Limb (tissue), 2 donors: Measurements from ENCODE around the gene IPP.
"Not testable (repeated sequence)": the region's sequence is repeated elsewhere in the genome, so short reads cannot be mapped to it uniquely, and the experiment has no call there.

Experiments
- DNase-seq, 2 donors: peaks; one replicate each; pipeline ENCODE4 v3.0.0-alpha.2; 2016; ENCODE audit errors: extremely low spot score in 2 of 2

Gene IPP

DNA sequence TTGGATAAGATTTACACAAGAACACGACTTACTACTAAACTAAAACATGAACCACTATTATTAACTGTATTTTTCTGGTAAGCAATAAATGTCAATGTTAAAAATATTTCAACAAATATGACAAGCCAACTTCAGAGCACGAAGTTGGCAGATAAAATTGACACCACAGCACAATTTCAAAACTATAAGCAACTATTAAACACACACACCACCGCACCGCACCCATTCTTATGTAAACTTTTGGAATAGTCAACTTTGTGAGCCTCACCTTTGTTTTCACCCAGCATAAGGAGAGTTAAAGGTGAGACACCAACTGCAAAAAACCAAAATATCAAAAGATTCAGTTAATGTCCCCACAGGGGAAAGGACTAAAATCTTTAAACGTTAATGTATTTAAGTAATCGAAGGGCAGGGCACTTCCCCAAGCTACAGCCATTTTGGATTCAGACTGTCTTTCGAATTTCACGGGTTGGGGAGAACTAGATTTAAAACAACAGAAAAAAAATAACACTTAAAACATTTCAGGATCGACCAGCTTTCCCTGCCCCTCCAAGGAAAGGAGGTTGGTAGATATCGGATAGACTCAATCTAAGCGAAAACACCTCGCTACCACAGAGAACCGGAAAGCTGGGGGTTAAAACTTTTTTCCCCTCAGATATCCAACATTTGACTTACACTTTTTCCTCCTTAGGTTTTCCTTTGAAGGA is 65.0 kb downstream of the IPP start:
- DNase-seq = peak in 1 of 2 donors; percentile 20

DNA sequence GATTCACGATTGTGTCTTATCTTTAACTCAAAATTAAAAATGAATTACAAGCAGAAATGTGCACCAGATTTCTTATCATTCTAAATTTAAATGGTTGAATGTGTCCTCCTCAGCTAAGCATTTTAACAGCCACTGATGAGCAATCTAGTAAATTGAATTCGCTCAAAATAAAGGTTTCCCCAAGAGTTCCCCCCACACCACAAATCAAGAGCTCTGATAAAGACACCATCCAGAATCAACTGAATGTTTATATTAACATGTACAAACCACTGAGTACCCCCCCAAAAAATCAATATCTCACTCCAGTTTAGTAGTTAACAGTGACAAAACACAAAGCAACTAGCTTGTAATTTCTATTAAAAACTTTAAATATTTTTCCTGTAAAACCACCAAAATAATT is 66.1 kb downstream of the IPP start:
- no peak for DNase-seq

GRCh38 chr1:45682942-45683341 is 67.5 kb downstream of the IPP start:
- DNase-seq = no peak

GRCh38 chr1:45679123-45679522 is 71.3 kb downstream of the IPP start:
- DNase-seq = no peak

GRCh38 chr1:45678489-45678888 is 72.0 kb downstream of the IPP start:
- DNase-seq = no peak

- no peak for DNase-seq
These were observed 72.7 kb downstream of the IPP start for GRCh38 chr1:45677751-45678245.

DNA sequence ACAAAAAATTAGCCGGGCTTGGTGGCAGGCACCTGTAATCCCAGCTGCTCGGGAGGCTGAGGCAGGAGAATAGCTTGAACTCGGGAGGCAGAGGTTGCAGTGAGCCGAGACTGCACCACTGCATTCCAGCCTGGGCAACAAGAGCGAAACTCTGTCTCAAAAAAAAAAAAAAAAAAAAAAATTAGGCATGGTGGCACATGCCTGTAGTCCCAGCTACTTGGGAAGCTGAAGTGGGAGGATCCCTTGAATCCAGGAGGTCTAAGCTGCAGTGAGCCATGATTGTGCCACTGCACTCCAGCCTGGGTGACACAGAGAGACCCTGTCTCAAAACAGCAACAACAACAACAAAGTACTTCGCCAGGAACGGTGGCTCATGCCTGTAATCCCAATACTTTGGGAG is 73.9 kb downstream of the IPP start:
- not testable (repeated sequence) for DNase-seq

DNA sequence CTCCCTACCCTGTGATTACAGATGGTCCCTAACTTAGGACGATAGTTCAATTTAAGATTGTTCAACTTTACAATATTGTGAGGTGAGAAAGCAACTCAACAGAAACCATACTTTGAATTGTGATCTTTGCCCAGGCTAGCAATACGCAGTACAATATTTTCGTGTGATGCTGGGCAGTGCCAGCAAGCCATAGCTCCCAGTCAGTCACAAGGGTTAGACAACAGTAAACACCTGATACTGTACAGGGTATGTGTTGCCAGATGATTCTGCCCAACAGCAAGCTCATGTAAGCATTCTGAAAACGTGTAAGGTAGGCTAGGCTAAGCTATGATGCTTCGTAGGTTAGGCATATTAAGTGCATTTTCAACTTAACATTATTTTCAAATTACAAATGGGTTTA is 76.0 kb downstream of the IPP start:
- no peak for DNase-seq

DNA sequence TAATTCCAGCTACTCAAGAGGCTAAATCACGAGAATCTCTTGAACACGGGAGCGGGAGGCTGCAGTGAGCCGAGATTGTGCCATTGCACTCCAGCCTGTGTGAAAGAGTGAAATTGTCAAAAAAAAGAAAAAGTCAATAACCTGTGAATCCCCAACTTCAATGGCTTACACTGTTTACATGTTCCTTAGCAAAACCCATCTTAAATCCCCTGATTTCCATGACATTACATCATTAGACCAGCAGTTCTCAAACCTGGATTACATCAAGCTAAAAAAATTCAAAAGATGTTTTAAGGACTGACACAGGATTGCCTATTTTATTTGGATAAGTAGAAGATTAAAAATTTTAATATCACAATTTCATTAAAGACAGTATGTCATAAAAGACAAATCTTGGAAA is 76.5 kb downstream of the IPP start:
- no peak for DNase-seq

DNA sequence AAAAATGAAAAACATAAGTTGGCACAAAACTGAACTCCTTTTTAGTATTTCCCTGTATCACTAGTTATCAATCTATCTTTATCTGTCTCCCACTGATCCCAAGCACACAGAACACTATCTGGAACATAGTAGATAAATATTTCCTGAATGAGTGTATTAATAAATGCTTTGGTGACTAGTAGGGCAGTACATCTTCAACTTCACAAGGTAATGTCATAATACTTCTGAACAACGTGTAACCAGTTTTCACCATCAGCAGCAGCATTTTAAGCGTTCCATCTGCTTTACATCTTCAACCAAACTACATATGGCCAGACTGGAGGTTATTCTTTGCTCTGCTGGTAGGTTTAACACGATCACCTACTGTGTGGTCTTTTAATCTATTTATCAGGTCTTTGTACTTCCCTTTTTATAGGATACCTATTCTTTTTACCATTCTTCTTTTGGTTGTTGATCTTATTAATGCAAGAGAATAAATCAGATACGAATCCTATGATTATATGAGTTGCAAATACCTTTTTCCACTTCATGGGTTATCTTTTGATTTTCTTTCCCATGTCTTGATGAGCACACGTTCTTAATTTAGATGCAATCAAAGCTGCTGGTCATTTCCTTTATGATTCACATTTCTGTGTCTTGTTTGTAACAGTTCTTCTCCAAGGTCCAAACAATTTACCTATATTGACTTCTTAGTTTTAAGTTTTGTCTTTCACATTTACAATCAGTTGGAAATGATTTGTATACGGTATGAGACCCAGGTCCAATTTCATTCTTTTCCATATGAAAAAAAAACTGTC is 80.4 kb downstream of the IPP start:
- no peak for DNase-seq

DNA sequence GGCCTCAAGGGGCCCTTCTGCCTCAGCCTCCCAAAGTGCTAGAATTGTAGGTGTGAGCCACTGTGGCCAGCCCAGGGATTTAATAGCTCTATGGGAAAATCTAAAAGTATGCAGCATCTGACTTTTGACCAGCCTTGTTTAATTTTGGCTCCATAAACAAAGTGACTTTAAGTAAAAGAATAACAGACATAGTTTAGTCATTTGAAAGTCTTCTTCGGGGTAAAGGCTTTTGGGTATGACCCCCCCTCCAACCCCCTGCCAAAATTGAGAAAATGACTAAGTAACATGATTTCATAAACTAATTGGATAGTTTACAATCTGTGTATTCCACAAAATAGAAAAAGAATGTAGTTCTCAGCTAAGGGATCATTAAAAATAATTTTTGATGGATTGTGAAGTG is 81.1 kb downstream of the IPP start:
- DNase-seq = no peak

- DNase-seq = no peak
These were observed 81.9 kb downstream of the IPP start for GRCh38 chr1:45668526-45668925.

DNA sequence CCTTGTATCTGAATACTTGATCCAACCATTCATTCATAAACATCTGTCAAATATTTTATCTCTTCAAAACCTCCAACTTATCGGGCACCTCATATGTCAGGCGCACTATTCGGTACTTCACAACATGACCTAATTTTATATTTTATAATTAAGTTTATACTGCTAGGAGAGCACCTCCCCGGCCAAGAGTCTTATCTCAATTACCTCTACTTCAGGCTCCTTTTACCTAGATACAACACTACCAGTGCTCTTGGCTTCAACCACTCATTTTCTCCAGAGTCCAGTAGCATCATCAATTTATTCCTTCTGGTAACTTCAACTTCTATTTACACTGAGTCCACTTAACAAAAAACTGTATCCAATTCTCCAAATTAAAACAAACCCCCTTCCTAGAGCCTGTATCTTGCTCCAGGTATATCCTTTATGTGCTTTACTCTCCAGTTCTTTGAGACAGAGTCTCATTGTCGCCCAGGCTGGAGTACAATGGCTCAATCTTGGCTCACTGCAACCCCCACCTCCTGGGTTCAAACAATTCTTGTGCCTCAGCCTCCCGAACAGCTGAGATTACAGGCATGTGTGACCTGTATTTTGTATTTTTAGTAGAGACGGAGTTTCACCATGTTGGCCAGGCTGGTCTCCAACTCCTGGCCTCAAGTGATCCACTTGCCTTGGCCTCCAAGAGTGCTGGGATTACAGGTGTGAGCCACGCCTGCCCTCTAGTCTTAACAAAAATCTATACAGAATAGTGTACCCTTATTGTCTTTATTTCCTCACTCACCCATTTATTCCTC is 82.9 kb downstream of the IPP start:
- no peak for DNase-seq

DNA sequence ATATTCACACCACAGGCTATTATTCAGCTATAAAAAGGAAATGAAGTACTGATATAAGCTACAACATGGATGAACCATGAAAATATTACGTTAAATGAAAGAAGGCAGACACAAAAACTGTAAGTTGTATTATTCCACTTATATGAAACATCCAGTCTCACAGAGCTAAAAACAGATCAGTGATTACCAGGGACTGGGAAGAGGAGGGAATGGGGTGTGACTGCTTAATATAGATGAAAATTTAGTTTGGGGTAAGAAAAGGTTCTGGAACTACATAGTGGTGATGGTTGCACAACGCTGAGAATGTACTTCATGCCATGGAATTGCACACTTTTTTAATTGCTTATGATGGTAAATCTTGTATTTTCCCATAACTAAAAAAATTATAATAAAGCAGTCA is 83.6 kb downstream of the IPP start:
- no peak for DNase-seq

DNA sequence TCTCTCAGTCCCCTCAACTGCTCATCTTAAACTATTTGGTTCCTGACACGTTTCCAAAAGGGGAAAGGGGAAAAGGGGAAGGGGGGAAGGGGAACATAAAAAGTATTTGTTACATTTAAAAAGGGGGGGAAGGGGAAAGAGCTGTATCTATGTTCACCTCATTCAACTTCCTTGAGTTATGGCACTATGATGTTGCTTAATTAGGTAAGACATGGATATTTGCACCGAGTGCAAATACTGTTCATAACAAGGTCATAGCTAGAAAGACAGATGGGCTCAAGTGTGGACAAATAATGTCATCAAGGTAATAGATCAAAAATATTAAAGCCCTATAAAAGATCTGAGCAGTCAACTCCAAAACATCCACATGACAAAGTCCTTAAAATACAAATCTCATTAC is 90.1 kb downstream of the IPP start:
- no peak for DNase-seq

GRCh38 chr1:45659222-45659621 is 91.2 kb downstream of the IPP start:
- no peak for DNase-seq

- no peak for DNase-seq
These were observed 92.3 kb downstream of the IPP start for GRCh38 chr1:45658171-45658570.

GRCh38 chr1:45656573-45657226 is 93.8 kb downstream of the IPP start:
- no peak for DNase-seq

- DNase-seq = no peak
These were observed 95.7 kb downstream of the IPP start for GRCh38 chr1:45654540-45655280.
